ENCODE data around the gene TAF1C.
"Not testable (repeated sequence)": the region's sequence is repeated elsewhere in the genome, so short reads cannot be mapped to it uniquely, and the experiment has no call there.

DNA sequence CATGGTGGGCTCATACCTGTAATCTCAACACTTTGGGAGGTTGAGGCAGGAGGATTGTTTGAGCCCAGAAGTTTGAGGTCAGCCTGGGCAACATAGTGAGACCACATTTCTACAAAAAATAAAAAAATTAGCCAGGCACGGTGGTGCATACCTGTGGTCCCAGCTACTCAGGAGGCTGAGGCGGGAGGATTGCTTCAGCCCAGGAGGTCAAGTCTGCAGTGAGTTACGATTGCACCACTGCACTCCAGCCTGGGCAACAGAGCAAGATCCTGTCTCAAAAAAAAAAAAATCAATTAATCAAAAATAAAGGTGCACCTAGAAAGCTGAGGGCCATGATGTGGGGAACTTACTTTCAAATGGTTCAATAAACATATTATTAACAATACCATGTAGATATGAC lies 29.3 kb upstream of the TAF1C start:
- TF ChIP-seq RAD21 (conservative IDR thresholded peaks at IDR 0.05 in 1 of 2, IDR thresholded peaks at IDR 0.05 in 1 of 2); NR3C1 (IDR thresholded peaks at IDR 0.05); CHD4 (IDR thresholded peaks at IDR 0.05; ENCODE audit: borderline replicate concordance); MAZ (IDR thresholded peaks at IDR 0.05; ENCODE audit: borderline replicate concordance, low read depth, low read length); JUNB (IDR thresholded peaks at IDR 0.05): not testable (repeated sequence)
- TF ChIP-seq, protein P1, sequence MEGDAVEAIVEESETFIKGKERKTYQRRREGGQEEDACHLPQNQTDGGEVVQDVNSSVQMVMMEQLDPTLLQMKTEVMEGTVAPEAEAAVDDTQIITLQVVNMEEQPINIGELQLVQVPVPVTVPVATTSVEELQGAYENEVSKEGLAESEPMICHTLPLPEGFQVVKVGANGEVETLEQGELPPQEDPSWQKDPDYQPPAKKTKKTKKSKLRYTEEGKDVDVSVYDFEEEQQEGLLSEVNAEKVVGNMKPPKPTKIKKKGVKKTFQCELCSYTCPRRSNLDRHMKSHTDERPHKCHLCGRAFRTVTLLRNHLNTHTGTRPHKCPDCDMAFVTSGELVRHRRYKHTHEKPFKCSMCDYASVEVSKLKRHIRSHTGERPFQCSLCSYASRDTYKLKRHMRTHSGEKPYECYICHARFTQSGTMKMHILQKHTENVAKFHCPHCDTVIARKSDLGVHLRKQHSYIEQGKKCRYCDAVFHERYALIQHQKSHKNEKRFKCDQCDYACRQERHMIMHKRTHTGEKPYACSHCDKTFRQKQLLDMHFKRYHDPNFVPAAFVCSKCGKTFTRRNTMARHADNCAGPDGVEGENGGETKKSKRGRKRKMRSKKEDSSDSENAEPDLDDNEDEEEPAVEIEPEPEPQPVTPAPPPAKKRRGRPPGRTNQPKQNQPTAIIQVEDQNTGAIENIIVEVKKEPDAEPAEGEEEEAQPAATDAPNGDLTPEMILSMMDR (IDR thresholded peaks at IDR 0.05): not testable (repeated sequence)
